ENCODE data around the gene EPO.
A peak's percentile ranks its signal among the peaks of the same experiment; 100 is the strongest.
"Not testable (repeated sequence)": the region's sequence is repeated elsewhere in the genome, so short reads cannot be mapped to it uniquely, and the experiment has no call there.

The EPO gene

GRCh38 chr7:100744605-100745004, 24.3 kb downstream of the EPO start:
- DNase-seq: no peak

GRCh38 chr7:100745184-100745583, 24.9 kb downstream of the EPO start:
- DNase-seq: peak; percentile 30

- DNase-seq: no peak
These were observed 32.7 kb downstream of the EPO start for GRCh38 chr7:100752994-100753393.

GRCh38 chr7:100753750-100754149, 33.5 kb downstream of the EPO start:
- DNase-seq: no peak

- no peak for DNase-seq
These were observed 39.3 kb downstream of the EPO start for GRCh38 chr7:100759357-100760171.

- DNase-seq: not testable (repeated sequence)
These were observed 42.6 kb downstream of the EPO start for GRCh38 chr7:100762841-100763240.

GRCh38 chr7:100763556-100764140, 43.4 kb downstream of the EPO start:
- no peak for DNase-seq

- DNase-seq: no peak
These were observed 44.6 kb downstream of the EPO start for GRCh38 chr7:100764841-100765240.

- DNase-seq: no peak
These were observed 45.0 kb downstream of the EPO start for GRCh38 chr7:100765250-100765649.

- no peak for DNase-seq
These were observed 48.5 kb downstream of the EPO start for GRCh38 chr7:100768784-100769183.

All from inflammatory macrophage treated with lipopolysaccharide for 4 hours (primary cell).